ENCODE measurements around the gene CLC. TPM values are rescaled to one million over a fixed set of nuclear protein-coding genes. Genes with fewer than 3 reads are reported as not detected.
"Not testable (repeated sequence)": the region's sequence is repeated elsewhere in the genome, so short reads cannot be mapped to it uniquely, and the experiment has no call there.

The CLC gene
- total RNA-seq = not detected

GRCh38 chr19:39737891-39738290, at the start of gene CLC:
CLC (minus strand) TSS chr19:39738029; CDS start chr19:39737952, 77 bp downstream.
- no peak for DNase-seq

- no peak for DNase-seq
Measured at GRCh38 chr19:39780894-39781293, 43.1 kb upstream of the CLC start.

- DNase-seq = no peak
Measured at GRCh38 chr19:39778763-39779162, 40.9 kb upstream of the CLC start, which contains the start of gene LEUTX. LEUTX (plus strand) TSS chr19:39778854; CDS start chr19:39778921, 67 bp downstream.

GRCh38 chr19:39768786-39769185, 31.0 kb upstream of the CLC start:
- no peak for DNase-seq

- DNase-seq = no peak
Measured at GRCh38 chr19:39768334-39768733, 30.5 kb upstream of the CLC start.

- DNase-seq = peak; percentile 27
Measured at GRCh38 chr19:39765091-39766076, 27.6 kb upstream of the CLC start.

- DNase-seq = not testable (repeated sequence)
Measured at GRCh38 chr19:39761851-39762250, 24.0 kb upstream of the CLC start.

GRCh38 chr19:39759457-39760184, 21.8 kb upstream of the CLC start:
- no peak for DNase-seq

- no peak for DNase-seq
Measured at GRCh38 chr19:39754971-39755370, 17.1 kb upstream of the CLC start.

- no peak for DNase-seq
Measured at GRCh38 chr19:39754544-39754943, 16.7 kb upstream of the CLC start.

GRCh38 chr19:39752795-39753194, 15.0 kb upstream of the CLC start:
- no peak for DNase-seq

GRCh38 chr19:39752390-39752789, 14.6 kb upstream of the CLC start:
- no peak for DNase-seq

GRCh38 chr19:39749981-39750380, 12.2 kb upstream of the CLC start:
- no peak for DNase-seq

GRCh38 chr19:39746836-39747529, 9.2 kb upstream of the CLC start:
- DNase-seq = no peak

- DNase-seq = no peak
Measured at GRCh38 chr19:39745643-39746042, 7.8 kb upstream of the CLC start.

GRCh38 chr19:39740395-39740794, 2.6 kb upstream of the CLC start:
- DNase-seq = no peak

GRCh38 chr19:39738814-39739213, 985 bp upstream of the CLC start:
- DNase-seq = no peak

GRCh38 chr19:39737351-39737750, 478 bp downstream of the CLC start:
- DNase-seq = no peak

- no peak for DNase-seq
Measured at GRCh38 chr19:39736088-39736487, 1.7 kb downstream of the CLC start.

GRCh38 chr19:39735688-39736087, 2.1 kb downstream of the CLC start:
- no peak for DNase-seq

- no peak for DNase-seq
Measured at GRCh38 chr19:39733841-39734240, 4.0 kb downstream of the CLC start.

- DNase-seq = no peak
Measured at GRCh38 chr19:39731685-39732084, 6.1 kb downstream of the CLC start.

GRCh38 chr19:39729594-39729993, 8.2 kb downstream of the CLC start:
- no peak for DNase-seq

Data from effector CD4-positive, alpha-beta T cell (primary cell).